Suprapubic skin (tissue), 4 donors: ENCODE data around the gene SYNJ2.

Experiments
- CTCF ChIP-seq, 2 donors: fragments of 200-600 bp in 1 of 2; fragments of 450-650 bp in 1 of 2; sonication (generic) in 1 of 2; IDR thresholded peaks; one replicate each; pipeline ENCODE4 v1.5.1; 2016 to 2019; ENCODE audit warnings: antibody characterized with exemption in 2 of 2, mild to moderate bottlenecking in 1 of 2, moderate library complexity in 1 of 2
- EP300 ChIP-seq: sonication (generic); formaldehyde crosslinking; IDR thresholded peaks from one replicate; pipeline ENCODE4 v1.6.1; 2017; ENCODE audit warnings: antibody characterized with exemption
- POLR2A ChIP-seq, 2 donors: fragments of 450-650 bp; IDR thresholded peaks; one replicate each; pipeline ENCODE4 v1.6.1; 2017; ENCODE audit warnings: antibody characterized with exemption in 2 of 2, mild to moderate bottlenecking in 2 of 2, moderate library complexity in 2 of 2
- POLR2AphosphoS5 ChIP-seq, 3 donors: sonication (generic); formaldehyde crosslinking; IDR thresholded peaks; one replicate each; pipeline ENCODE4 v1.6.1; 2017; ENCODE audit warnings: antibody characterized with exemption in 3 of 3

GRCh38 chr6:158142789-158143188 lies 161.1 kb downstream of the SYNJ2 start:
- no peak for TF ChIP-seq POLR2A (IDR thresholded peaks at IDR 0.05)
- TF ChIP-seq CTCF (IDR thresholded peaks at IDR 0.05): no peak
- no peak for TF ChIP-seq POLR2AphosphoS5 (IDR thresholded peaks at IDR 0.05)
- TF ChIP-seq EP300: no peak
